Kidney glomerular epithelial cell (primary cell): Measurements from ENCODE around the gene DYNLL1.
A peak's percentile ranks its signal among the peaks of the same experiment; 100 is the strongest.
"Not testable (repeated sequence)": the region's sequence is repeated elsewhere in the genome, so short reads cannot be mapped to it uniquely, and the experiment has no call there.

ENCODE experiments used
- DNase-seq: peaks from one replicate; lab custom pipeline; 2025; lab: John Stamatoyannopoulos, UW

The DYNLL1 gene

DNA sequence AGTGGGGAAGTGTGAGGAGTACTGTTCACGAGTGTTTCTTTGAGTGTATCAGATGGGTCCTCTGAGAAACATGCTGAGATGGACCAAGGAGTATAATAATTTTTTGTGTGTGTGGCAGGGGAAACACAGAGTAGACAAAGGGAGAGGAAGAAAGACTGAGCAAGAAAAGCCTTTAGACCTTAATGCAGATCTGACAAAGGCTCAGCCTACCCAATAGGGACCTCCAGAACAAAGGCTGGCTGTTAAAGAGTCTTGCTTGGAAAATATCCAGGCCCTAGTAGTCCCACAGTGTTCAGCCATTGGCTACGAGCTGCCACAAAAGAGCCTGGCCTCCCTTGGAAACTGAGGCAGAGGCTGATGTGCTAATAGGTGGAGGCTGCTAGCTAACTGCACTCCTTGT lies 19.6 kb downstream of the DYNLL1 start:
- no peak for DNase-seq

DNA sequence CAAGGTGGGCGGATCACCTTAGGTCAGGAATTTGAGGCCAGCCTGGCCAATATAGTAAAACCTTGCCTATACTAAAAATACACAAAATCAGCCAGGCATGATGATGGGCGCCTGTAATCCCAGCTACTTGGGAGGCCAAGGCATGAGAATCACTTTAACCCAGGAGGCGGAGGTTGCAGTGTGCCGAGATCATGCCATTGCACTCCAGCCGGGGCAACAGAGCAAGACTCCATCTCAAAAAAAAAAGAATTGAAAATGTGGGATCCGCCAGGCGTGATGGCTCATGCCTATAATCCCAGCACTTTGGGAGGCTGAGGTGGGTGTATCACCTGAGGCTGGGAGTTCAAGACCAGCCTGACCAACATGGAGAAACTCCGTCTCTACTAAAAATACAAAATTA lies 23.4 kb downstream of the DYNLL1 start:
- DNase-seq: not testable (repeated sequence)

DNA sequence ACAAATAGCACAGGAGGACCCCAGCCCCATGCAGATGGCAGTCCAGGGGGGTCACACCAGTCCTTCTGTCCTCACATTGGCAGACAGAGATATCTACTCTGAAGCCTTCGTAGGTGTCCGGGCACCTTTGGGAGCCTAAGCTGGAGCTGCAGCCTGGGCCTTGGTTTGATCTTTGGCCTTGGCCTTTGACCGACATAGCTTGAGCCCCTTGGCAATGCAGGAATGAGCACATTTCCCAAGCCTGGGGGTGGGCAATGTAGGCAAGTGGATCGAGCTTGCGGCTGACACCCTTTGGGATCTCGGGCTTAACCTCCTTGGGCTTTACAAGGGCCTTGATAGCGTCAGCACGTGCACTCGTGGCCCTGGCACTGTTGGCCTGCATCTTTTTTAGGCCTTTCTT lies 26.7 kb downstream of the DYNLL1 start:
- no peak for DNase-seq

DNA sequence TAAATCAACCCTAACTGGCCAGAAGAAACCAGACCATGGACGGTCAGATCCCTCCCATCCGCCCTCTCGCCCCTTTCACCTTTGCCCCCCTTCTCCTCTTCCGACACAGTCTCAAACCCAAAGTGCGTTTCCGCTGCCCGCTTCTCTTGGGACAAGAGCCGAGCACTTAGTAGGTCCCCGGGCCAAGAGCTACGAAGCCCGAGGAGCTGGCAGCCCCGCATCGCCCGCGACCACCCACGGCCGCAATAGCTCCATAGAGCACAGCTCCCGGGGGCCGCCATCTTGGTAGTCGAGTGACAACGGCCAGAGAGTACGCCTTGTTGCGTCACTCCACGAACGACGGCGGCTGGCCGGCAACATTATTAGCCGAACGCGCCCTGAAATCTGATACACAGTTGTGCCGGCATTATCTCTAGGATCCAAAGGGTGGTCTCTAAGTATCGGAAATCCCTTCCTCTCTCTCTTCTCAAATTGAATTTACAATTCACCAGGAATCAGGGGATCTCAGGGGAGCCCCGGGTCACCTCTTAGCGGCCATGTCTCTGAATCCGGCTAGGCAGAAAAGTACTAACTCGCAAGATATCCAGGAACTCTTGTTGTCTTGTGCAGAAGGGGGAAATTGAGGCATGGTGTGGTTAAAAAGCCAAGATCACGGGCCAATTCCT lies 33.1 kb downstream of the DYNLL1 start, which contains the start of gene COQ5:
TSS of gene COQ5 (minus strand) at position 298 of the 665 bp plus-strand sequence. CDS start at position 281, 17 bp downstream.
- peak; percentile 85 for DNase-seq

DNA sequence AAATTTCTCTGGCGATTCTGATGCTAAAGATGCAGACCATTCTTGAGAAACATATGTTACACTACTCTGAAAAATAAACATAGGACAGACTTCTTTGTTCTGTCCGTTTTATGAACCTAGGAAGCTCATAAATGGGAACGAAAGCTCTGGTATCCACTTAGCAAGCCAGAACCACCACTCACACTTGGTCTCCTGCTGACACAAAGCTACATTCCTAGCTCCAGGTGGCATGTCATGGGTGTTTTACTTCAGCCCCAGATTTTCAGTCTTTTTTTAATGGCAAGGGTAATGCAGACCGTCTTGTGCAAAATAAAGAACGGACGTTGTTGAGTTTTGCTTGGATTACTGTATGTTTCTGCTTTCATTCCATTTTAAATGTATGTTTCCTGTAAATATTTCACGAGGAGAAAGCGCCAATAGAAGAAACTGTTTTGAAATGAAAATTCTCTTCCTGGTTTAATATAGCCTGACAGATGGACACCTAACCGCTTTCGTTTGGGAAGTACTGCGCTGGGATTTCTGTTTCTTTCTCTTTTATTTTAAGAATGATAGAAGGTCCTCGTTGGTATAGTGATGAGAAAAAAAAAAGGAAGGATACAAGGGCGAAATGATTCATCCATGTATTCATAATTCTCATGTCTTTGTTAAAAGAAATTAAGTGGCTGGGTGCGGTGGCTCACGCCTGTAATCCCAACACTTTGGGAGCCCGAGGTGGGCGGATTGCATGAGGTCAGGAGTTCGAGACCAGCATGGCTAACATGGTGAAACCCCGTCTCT lies 33.9 kb downstream of the DYNLL1 start:
- DNase-seq: peak; percentile 33

DNA sequence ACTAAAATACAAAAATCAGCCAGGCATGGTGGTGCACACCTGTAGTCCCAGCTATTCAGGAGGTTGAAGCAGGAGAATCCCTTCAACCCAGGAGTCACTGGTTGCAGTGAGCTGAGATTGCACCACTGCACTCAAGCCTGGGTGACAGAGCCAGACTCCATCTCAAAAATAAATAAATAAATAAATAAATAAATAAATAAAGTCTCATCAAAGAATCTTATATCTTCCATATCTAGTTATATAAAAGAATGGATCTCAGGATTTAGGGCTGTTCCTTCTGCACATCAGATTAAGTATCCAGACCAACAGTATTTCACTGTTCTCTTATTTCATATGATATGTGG lies 34.5 kb downstream of the DYNLL1 start:
- not testable (repeated sequence) for DNase-seq

DNA sequence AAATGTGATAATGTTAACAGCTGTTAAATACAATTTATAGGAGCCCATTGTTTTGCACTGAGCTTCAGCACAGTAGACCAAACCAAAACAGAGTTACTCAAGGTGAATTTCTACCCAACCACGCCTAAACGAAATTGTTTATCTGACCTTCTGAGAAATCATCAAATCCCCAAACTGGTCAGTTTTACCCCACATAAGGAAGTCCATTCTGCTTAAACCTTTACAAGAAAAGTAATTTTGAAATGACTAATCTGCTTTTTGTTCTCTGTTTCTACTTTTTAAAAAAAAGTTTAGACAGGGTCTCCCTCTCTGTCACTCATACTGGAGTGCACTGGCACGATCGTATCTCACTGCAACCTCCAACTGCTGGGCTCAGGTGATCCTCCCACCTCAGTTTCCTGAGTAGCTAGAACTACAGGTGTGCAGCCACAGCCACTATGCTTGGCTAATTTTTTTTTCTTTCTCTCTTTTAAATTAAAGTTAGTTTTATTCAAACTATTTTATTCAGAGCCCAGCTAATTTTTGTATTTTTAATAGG lies 36.9 kb downstream of the DYNLL1 start:
- no peak for DNase-seq

DNA sequence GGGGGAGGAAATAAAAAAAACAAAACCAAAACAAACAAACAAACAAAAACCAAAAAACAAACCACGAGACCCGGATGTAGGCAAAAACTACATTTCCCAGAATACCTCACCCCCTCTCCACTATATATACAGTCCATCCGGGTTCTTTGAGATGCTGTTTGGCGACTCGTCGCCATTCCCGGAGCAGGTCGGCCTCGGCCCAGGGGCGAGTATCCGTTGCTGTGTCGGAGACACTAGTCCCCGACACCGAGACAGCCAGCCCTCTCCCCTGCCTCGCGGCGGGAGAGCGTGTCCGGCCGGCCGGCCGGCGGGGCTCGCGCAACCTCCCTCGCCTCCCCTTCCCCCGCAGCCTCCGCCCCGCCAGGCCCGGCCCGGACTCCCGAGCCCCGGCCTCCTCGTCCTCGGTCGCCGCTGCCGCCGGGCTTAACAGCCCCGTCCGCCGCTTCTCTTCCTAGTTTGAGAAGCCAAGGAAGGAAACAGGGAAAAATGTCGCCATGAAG lies 38.3 kb downstream of the DYNLL1 start, which contains the start of gene RNF10:
TSS of gene RNF10 (plus strand) at position 154 of the 500 bp plus-strand sequence. CDS start 456 bp downstream, outside the sequence.
- DNase-seq: peak; percentile 84

DNA sequence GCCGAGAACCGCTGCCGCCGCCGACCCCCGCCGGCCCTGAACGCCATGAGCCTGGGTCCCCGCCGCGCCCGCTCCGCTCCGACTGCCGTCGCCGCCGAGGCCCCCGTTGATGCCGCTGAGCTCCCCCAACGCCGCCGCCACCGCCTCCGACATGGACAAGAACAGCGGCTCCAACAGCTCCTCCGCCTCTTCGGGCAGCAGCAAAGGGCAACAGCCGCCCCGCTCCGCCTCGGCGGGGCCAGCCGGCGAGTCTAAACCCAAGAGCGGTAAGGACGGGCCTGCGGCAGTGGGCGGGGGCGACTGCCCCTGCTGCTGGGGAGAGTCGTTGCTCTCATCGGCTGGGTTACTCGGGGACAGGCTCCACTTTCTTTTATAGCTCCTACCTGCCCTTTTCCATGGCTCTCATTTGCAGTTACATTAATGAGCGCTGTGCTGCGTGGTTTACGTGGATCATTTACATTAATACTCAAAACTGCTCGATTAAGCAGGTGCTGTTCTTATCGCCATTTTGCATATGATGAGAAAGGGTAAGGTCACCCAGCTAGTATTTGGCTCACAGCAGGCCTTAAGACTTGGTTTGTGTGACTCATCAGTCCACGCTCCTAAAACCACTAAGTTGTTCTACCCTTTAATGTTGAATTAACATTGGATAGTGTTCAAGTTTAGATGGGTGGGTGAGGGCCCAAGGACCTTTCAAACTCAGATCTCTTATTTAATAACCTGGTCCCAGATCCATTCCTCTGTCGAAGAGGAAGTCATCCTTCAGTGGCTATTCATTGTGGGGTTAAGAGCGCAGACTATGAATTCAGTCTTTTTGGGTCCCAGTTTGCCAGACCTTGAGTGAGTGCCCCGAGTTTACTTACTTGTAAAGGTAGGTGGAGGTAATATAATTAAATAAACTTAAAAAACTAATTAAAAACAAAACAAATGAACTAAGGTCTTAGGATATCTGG lies 39.1 kb downstream of the DYNLL1 start:
- DNase-seq: peak; percentile 29

DNA sequence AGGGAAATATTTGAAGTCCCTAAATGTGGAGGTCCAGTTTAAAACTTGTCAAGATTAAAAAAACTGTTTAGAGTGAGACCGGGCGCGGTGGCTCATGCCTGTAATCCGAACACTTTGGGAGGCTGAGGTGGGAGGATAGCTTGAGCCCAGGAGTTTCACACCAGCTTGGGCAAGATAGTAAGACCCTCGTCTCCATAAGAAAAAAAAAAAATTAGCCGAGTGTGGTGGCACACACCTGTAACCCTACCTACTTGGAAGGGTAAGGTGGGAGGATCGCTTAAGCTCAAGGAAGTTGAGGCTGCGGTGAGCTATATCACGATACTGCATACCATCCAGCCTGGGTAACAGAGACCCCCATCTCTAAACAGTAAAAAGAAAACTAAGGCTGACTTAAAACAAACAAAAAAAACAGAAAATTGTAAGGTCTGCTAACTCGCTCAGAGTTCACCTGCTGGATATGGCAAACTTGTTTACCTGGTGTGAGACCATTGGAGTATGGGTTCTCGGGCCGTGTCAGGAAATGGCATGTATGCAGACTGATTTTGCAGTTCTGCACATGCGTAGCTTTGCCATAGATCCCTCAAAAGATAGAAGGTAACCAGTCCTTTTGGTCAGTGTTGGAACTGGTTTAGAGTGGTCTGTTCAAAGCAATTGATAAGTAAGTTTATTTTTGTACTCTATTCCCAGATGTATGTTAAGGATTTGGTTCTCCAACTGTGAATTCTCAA lies 40.3 kb downstream of the DYNLL1 start:
- no peak for DNase-seq

DNA sequence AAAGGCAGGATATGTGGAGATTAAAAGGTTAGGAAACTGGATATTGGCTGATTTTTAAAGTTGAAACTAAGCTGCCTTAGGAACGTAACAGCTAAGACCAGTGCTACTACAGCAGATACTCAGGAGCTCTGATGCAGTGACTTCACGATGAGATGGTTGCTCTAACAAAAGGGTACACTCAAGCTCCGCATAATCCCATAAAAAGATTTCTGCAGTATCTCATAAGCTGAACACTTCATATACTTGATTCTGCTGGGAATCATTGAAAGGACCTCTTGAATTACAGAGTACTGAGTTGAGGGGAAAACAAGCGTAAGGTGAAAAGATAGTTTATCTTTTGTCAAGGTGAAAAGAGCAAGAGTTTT lies 41.9 kb downstream of the DYNLL1 start:
- no peak for DNase-seq

DNA sequence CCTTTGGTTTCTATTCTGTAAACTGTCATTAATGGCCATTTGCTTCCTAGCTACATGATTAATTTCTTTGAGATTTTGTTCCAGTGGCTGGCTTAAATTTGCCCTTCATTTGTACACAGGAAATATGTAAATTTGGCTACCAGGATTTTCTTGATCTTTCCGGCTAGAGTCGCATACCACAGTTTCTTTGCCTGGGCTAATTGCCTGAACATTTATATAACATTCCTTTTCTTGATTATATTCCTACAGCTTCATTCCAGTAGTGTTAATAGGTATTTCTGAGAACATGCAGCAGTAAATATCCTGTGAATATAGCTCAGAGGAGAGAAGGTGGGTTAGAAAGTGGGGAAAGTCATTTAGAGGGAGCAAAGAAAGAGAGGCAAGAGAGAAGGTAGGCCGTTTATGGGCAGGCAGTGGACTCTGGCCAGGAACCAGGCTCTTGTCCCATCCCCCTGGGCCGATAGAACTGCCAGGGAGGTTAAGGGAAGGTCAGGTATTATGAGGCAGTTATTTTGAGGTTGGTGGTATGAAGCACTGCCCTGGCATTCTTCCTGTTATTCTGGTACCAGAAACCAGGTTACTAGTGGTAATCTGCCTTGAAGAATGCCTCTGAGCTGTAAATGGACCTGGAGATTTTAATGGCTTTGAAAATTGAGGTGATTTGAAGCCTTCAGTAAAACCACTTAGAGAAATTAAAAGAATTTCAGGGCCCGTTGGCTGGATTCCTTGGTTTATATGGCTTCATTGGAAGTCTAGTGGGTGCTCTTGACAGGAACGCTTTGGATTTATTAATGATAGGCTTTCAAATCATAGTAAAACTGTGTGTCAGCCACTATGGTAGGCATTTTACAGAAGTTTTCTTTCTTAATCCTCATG lies 42.6 kb downstream of the DYNLL1 start:
- peak; percentile 57 for DNase-seq

DNA sequence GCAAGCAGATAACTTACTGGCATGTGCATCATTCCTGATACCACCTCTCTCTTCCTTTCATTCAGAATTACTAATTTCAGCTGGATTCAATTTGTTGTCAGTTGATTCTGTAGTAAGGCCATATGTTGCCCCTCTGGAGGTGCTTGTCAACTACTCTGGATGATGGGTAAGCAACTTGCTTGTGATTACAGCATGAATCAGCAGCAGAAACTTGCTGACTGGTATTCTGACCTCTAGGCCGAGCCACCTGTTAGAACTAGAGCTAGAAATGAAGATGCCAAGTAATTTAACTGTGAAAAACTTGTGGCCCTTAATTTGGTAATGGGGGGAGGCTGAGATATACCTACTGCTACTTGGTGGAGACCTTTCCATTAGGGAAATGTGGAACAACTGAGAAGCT lies 43.4 kb downstream of the DYNLL1 start:
- no peak for DNase-seq

DNA sequence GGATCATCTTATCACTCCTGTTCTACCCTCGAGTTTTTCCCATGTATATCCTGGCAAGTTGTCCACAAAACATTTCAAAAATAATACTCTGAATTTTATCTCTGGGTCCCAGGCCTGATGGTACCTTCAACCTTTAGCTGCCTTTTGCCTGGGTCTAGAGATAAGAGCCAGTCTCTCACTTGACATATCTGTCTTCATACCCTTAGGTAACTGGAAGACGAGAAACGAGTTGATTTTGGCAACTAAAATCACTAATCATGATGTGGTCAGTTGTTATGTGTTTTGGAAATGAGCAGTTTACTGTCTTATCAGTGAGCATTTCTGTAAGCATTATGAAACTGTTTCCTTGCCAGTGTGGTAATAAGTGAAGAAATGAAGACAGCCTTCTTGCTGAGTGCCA lies 44.5 kb downstream of the DYNLL1 start:
- DNase-seq: no peak

DNA sequence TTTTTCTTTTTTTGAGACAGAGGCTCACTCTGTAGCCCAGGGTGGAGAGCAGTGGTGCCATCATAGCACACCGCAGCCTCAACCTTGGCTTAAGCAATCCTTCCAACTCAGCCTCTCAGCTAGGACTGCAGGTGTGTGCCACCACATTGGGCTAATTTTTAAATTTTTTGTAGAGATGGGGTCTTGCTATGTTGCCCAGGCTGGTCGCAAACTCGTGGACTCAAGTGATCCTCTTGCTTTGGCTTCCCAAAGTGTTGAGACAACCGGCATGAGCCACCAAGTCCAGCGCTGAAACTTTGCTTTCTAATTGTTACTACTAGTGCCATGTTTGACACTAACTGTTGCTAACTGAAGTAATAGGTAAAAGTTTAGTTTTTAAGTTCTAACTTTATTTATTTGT lies 46.3 kb downstream of the DYNLL1 start:
- no peak for DNase-seq

DNA sequence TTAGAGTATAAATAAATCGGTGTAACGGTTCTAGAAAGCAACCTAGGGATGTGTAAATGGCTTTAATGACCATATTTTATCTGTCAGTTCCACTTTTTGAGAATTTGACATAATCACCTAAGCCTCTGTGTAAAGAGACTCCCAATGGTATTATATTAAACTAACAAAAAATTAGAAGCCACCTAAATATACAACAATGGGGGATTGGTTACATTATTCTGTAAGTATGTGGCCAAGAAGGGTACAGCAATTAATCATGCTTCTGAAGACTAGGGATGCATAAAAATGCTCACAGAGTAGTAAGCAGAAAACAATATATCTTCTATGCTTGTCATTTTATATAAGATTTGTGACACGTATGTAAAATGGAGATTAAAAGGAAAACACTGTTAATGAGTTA lies 48.8 kb downstream of the DYNLL1 start:
- DNase-seq: no peak

DNA sequence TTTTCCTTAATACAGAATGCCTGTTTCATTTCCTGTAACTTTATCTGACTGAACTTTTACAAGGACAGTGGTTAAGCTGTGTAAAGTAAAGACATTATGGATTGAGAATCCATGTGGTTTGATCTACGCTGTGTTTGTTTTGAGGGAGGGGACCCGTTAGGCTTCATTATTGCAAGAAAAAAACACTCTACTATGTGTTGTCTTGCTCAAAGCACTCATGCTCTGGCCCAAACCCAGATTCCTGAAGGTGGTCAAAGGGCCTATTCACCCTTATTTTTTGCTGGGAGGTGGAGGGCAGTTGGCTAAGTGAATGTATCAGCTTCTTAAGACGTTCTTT lies 50.1 kb downstream of the DYNLL1 start:
- DNase-seq: no peak
